Epithelial cell of esophagus (primary cell): ENCODE results near the gene PRR35.

Source experiments
- DNase-seq: peaks from one replicate; pipeline ENCODE4 v3.0.0; 2010; ENCODE audit warnings: low read depth
- H3K4me3 ChIP-seq: 2 replicates; pipeline ENCODE4 v1.5.1; 2011; ENCODE audit warnings: mild to moderate bottlenecking, low read length, control low read depth
- CTCF ChIP-seq: IDR thresholded peaks from 2 replicates; pipeline ENCODE4 v1.5.1; 2011; ENCODE audit warnings: low read depth, mild to moderate bottlenecking, low read length, control low read depth, inconsistent platforms; ENCODE audit not compliant: insufficient read depth; ENCODE audit errors: missing control alignments

Gene PRR35

GRCh38 chr16:552171-552570 lies 8.0 kb upstream of the PRR35 start:
- no peak for DNase-seq
- H3K4me3 ChIP-seq, result no peak overlapping the region
- no peak for TF ChIP-seq CTCF

GRCh38 chr16:553601-554296 lies 6.4 kb upstream of the PRR35 start:
- TF ChIP-seq CTCF, result no peak
- no peak for DNase-seq
- no peak overlapping the region for H3K4me3 ChIP-seq

GRCh38 chr16:554297-554621 lies 5.9 kb upstream of the PRR35 start:
- no peak for DNase-seq
- TF ChIP-seq CTCF, result no peak
- H3K4me3 ChIP-seq, result no peak overlapping the region

GRCh38 chr16:554640-555365 lies 5.4 kb upstream of the PRR35 start:
- H3K4me3 ChIP-seq, result no peak overlapping the region
- DNase-seq, result peak; percentile 44

GRCh38 chr16:555528-556473 lies 4.4 kb upstream of the PRR35 start:
- no peak for DNase-seq
- TF ChIP-seq CTCF, result no peak
- H3K4me3 ChIP-seq, result no peak overlapping the region

More at GRCh38 chr16:554640-555365, 5.4 kb upstream of the PRR35 start:
- TF ChIP-seq CTCF, result no peak

- no peak overlapping the region for H3K4me3 ChIP-seq
- no peak for TF ChIP-seq CTCF
Observed at GRCh38 chr16:556474-557173, 3.6 kb upstream of the PRR35 start.

More at GRCh38 chr16:556474-557173, 3.6 kb upstream of the PRR35 start:
- no peak for DNase-seq
